DMS 273 (cell line): Measurements from ENCODE around the gene ACD.

ENCODE experiments used
- DNase-seq: peaks from one replicate; lab custom pipeline; 2025; ENCODE audit not compliant: unreplicated experiment; lab: John Stamatoyannopoulos, UW

ACD gene

DNA sequence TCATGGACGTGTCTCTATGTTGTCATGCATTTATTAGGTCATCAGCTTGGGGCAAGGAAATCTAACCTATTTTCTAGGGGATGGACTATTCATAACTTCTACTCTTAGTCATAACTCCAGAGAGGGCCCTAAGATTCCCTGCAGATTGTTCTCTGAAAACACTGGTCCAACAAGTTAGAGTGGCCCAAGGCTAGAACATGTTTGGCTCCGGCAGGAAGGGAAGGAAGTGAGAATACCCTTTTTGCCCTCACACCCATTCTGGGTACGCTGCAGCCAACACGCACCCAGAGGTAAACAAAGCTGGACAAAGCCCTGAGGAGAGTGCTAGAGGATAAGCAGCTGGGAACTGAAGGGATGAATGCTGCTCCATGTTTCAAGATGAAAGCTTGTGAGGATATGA lies 16.5 kb upstream of the ACD start:
- DNase-seq, result no peak

GRCh38 chr16:67675999-67676398 lies 15.9 kb upstream of the ACD start:
- DNase-seq, result no peak

GRCh38 chr16:67675579-67675935 lies 15.5 kb upstream of the ACD start:
- DNase-seq, result no peak

- no peak for DNase-seq
These were observed 15.0 kb upstream of the ACD start for GRCh38 chr16:67674851-67675578.

DNA sequence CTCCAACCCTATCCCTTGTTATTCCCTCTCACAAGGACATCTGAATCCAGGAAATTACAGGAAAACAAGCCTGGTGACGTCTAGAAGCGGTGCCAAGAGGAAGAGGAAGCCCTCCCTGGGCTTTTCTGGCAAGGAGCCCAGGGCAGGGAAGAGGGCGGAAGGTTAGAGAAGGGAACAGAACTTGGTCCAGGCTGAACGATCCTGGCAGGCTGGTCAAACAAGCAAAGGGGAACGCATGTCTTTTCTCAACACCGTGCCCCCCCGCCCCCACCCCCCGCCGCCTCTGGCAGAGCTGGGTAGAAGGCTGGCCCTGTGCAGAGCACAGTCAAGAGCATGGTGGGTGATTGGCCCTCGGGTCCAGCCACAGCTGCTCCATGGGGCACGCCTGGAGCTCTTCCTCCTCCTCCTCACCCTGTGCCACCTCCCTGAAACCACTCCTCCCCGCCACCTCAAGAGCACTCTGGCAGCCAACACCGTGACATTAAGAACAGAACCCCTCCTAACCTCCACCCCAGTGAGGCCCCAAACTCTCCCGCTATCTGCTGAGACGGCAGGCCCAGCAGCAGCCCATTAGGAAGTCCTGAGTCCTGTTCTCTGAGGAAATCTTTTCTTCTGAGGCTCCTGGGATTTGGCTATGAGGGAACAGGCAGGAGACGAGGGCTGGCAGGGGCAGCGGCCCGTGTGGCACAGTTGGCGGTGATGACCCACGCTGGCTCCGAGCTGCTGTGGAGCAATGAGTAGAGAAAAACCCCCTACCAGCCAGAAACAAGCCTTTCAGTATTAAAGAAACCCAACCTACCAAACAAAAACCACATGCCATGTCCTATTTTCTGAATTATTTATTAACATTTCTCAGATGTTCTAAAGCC lies 13.9 kb upstream of the ACD start:
- DNase-seq, result peak; percentile 63

DNA sequence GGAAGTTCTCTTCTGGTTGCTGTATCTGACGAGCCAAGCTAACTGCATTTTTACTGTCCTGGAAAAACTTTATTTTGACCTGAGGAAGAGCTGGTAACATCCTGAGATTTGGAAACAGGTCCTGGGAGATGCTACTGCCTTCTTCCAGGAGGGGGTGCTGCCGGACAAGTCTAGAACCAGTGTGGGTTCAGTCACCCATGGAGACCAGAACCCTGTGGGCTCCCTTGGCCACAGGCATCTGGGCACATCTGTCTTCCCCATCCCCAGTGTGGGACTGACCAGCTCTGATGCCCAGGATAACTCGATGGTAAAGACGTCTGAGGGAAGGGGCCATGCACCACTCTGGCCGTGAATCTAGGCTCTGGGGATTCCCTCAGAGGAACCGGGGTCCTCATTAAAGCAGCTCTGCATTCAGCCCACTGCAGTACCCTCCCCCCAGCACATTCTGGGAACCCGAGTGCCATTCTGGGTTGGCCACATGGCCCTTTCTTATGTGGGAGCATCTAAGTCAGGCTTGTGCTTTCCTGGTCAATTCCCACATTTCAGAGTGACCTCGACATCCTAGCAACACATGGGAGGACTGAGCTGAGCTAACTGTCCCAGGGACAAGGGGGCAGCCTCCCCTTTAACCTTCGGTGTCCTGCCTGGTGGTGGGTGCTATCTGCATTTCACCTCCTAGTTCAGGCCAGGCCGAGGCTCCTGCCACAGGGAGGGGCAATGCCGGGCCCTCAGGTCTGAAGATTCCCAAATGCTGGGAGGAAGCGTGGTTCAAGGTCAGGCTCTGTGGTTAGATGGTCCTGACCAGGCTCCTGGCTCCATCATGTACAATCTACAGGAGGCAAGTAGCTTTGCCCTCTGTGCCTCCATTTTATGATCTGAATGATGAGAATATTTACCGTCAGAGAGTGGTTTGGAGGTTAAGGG lies 12.9 kb upstream of the ACD start:
- peak; percentile 85 for DNase-seq

GRCh38 chr16:67672306-67672705 lies 12.2 kb upstream of the ACD start:
- no peak for DNase-seq

DNA sequence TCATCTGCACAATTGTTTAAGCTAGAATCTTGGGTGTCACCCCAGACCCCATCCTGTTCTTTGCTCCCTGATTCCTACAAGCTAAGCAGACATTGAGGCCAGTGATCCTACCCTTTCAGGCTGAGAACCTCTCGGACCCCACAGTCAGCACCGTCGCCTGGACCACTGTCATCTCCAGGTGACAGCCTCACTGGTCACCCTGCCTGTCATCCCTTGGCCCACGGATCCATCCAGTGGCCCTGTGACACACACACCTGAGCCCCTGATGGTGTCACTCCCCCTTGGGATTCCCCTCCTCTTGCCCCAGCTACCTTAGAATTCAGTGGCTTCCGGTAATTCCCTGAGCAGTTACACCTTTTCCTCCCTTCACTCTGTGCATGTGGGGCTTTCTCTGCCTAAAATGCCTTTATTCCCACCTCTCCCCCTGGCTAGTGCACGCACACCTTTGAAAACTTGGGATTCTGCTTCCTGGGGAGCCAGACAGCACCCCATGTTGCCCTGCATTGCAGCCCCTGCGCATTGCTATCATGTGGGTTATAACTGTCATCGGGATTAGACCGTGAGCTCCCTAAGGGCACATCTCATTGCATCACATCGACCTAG lies 9.5 kb upstream of the ACD start:
- DNase-seq, result no peak

DNA sequence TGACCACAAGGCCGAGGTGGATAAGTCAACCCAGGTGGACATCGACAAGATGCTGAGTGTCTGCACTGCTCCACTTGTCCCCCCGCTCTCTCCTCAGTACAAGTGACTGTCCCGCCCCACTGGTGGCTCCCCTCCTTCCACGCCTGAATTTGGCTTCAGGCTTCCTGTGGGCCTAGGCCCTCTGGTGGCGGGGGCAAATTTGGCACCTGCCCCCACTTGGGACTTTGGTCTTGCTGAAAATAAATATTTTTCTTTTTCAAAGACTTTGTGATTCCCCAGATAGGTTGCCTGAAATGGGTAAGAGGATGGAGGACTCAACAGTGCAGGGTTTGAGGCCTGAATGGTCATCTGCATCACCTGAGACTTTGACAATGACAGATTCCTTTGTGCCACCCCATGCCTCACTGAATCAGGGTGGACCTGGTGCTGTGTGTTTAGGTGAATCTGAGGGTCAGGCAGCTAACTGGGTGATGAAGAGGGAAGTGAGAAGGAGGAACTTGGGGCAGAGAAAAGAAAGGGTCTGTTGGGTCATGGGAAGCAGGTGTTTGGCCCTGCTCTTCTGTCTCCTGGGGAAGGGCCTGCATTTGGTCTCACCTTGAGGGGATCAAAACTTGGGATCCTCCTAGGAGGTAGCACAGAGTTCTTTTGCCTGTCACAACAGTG lies 8.6 kb upstream of the ACD start:
- no peak for DNase-seq

GRCh38 chr16:67667817-67668494 lies 7.9 kb upstream of the ACD start:
- DNase-seq, result peak; percentile 99

DNA sequence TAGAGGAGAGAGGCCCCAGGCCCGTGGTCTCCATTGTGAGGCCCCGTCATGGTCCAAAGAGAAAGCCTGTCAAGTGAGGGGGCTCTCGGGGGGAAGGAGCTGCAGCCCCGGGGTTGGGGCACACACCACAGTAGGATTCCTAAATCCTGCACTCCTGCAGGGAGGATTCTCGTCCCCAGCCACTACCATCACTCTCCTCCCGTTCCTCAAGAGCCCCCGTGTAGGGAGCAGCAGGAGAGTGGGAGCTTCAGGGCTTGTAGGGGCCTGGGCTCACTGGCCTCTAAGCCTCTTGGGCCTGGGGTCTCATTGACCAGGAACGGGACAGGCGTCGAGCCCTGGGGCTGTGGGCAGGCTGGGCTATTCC lies 7.4 kb upstream of the ACD start:
- no peak for DNase-seq

GRCh38 chr16:67666559-67667452 lies 6.7 kb upstream of the ACD start, which contains the start of the genes C16orf86 and ENKD1:
TSS of gene C16orf86 (plus strand) at chr16:67666814. CDS start at chr16:67666971, 157 bp downstream.
TSS of gene ENKD1 (minus strand) at chr16:67666750. CDS start at chr16:67666442, 308 bp downstream.
- peak; percentile 93 for DNase-seq

GRCh38 chr16:67666032-67666551 lies 6.0 kb upstream of the ACD start:
- peak; percentile 71 for DNase-seq

DNA sequence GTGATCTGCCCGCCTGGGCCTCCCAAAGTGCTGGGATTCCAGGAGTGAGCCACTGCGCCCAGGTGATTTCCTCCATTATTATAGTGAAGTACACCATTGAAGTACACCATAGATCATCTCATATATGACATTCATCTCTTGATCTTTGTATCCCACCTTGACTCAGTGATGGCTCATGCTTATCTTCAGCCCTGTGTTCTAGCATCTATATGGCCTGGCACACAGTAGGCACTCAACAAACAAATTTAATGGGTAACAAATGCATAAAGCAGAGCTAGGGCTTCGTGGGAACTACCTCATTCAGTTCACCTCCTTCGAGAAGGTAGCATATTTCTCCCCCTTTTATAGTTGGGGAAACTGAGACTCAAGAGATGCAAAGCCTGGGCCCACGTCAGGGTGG lies 5.5 kb upstream of the ACD start:
- DNase-seq, result no peak

DNA sequence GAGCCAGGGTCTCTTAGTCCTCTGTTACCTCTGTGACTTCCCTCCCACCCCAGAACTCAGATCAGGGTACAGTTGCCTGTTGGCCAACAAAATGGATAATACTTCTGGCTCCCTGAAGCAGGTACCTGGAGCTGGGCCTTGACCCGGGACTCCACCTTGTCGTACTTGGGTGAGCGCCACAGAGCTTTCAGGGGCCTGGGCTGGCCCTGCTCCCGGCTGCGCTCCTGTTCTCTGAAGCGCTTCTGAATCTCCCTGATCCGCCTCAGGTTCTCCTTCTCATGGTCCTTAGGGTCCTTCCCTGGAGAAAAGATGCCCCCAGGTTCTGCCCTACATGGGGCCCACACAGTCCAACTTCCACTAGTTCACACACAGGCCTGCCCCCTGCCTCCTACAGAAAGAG lies 4.8 kb upstream of the ACD start:
- no peak for DNase-seq

GRCh38 chr16:67664258-67664657 lies 4.2 kb upstream of the ACD start:
- DNase-seq, result no peak

DNA sequence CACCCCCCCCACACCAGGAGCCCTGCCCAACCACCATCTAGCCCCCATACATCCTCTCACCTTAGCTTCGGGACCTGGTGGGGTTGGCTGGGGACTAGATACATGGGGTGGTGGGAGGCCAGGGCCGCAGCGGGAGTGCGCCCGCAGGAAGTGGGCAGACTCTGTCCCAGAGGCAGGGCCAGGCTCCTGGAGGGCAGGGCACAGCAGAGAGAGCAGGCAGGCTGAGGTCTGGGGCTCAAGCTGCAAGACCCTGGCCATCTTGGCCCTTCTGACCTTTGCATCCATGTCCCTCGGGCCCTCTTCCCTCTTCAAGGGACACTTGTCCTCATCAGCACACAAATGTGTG lies 3.8 kb upstream of the ACD start:
- DNase-seq, result no peak

GRCh38 chr16:67663151-67663876 lies 3.3 kb upstream of the ACD start:
- DNase-seq, result peak; percentile 54
